ENCODE results near the gene CHML.

The CHML gene

DNA sequence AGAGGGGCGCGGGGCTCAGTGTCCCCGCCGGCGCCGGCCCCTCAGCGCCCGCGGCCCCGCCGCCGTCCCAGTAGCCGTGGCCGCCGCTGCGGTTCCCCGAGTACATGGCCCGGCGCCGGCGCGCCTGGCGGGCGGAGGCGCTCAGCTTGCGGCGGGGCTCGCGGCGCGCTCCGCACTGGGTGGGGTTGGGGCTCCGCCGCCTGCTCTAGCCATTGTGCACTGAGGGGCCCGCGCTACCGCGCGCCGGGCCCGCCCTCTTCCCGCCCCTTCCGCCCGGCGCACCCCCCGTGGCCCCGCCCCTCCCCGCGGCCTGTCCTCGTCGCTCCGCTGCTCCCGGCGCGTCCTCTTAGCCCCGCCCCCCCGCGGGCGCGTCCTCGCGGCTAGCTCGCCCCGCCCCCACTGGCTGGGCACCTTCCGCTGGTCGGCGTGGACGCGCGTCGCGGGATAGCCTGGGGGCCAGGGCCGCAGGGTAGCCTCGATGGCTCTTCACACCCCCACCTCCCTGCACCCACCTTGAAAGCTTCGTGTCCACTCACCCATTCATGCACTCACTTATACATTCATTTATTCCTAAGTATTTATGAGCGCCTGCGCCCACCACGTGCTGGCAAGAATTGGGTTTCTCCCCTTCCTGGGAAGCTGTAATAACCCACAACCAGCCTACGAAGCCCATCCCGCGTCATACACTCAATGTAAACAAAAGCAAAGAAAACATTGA, at the start of gene CHML, which contains the start of gene OPN3 (continued):
- TF ChIP-seq, protein P1, sequence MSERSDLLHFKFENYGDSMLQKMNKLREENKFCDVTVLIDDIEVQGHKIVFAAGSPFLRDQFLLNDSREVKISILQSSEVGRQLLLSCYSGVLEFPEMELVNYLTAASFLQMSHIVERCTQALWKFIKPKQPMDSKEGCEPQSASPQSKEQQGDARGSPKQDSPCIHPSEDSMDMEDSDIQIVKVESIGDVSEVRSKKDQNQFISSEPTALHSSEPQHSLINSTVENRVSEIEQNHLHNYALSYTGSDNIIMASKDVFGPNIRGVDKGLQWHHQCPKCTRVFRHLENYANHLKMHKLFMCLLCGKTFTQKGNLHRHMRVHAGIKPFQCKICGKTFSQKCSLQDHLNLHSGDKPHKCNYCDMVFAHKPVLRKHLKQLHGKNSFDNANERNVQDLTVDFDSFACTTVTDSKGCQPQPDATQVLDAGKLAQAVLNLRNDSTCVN (tag by site-specific recombination; optimal IDR thresholded peaks at IDR 0.05), result peak; percentile 89
- TF ChIP-seq ZNF366 (tag by site-specific recombination; conservative IDR thresholded peaks at IDR 0.05) (peak; percentile 73), ZXDB (tag by site-specific recombination; IDR thresholded peaks at IDR 0.05) (peak; percentile 60), SP2 (tag by site-specific recombination; IDR thresholded peaks at IDR 0.05) (peak; percentile 57), ZNF324 (tag by site-specific recombination; IDR thresholded peaks at IDR 0.05) (peak; percentile 81; the same call in 1 of the 2 replicates), ZNF239 (tag by site-specific recombination; IDR thresholded peaks at IDR 0.05) (peak; percentile 61; the same call in 1 of the 2 replicates), KLF10 (tag by site-specific recombination; IDR thresholded peaks at IDR 0.05) (peak; percentile 92), EGR2 (tag by site-specific recombination; IDR thresholded peaks at IDR 0.05; ENCODE audit: low read depth) (peak; percentile 64), WT1 (tag by site-specific recombination; IDR thresholded peaks at IDR 0.05) (peak; percentile 33; the same call in 1 of the 2 replicates), MZF1 (tag by site-specific recombination; IDR thresholded peaks at IDR 0.05; ENCODE audit: borderline replicate concordance) (no peak), GLI4 (tag by site-specific recombination; IDR thresholded peaks at IDR 0.05) (no peak)
- TF ChIP-seq, protein P2, sequence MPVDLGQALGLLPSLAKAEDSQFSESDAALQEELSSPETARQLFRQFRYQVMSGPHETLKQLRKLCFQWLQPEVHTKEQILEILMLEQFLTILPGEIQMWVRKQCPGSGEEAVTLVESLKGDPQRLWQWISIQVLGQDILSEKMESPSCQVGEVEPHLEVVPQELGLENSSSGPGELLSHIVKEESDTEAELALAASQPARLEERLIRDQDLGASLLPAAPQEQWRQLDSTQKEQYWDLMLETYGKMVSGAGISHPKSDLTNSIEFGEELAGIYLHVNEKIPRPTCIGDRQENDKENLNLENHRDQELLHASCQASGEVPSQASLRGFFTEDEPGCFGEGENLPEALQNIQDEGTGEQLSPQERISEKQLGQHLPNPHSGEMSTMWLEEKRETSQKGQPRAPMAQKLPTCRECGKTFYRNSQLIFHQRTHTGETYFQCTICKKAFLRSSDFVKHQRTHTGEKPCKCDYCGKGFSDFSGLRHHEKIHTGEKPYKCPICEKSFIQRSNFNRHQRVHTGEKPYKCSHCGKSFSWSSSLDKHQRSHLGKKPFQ (tag by site-specific recombination; IDR thresholded peaks at IDR 0.05), result no peak
- TF ChIP-seq, protein P3, sequence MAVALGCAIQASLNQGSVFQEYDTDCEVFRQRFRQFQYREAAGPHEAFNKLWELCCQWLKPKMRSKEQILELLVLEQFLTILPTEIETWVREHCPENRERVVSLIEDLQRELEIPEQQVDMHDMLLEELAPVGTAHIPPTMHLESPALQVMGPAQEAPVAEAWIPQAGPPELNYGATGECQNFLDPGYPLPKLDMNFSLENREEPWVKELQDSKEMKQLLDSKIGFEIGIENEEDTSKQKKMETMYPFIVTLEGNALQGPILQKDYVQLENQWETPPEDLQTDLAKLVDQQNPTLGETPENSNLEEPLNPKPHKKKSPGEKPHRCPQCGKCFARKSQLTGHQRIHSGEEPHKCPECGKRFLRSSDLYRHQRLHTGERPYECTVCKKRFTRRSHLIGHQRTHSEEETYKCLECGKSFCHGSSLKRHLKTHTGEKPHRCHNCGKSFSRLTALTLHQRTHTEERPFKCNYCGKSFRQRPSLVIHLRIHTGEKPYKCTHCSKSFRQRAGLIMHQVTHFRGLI (tag by site-specific recombination; IDR thresholded peaks at IDR 0.05), result peak; percentile 85
- TF ChIP-seq, protein P4, sequence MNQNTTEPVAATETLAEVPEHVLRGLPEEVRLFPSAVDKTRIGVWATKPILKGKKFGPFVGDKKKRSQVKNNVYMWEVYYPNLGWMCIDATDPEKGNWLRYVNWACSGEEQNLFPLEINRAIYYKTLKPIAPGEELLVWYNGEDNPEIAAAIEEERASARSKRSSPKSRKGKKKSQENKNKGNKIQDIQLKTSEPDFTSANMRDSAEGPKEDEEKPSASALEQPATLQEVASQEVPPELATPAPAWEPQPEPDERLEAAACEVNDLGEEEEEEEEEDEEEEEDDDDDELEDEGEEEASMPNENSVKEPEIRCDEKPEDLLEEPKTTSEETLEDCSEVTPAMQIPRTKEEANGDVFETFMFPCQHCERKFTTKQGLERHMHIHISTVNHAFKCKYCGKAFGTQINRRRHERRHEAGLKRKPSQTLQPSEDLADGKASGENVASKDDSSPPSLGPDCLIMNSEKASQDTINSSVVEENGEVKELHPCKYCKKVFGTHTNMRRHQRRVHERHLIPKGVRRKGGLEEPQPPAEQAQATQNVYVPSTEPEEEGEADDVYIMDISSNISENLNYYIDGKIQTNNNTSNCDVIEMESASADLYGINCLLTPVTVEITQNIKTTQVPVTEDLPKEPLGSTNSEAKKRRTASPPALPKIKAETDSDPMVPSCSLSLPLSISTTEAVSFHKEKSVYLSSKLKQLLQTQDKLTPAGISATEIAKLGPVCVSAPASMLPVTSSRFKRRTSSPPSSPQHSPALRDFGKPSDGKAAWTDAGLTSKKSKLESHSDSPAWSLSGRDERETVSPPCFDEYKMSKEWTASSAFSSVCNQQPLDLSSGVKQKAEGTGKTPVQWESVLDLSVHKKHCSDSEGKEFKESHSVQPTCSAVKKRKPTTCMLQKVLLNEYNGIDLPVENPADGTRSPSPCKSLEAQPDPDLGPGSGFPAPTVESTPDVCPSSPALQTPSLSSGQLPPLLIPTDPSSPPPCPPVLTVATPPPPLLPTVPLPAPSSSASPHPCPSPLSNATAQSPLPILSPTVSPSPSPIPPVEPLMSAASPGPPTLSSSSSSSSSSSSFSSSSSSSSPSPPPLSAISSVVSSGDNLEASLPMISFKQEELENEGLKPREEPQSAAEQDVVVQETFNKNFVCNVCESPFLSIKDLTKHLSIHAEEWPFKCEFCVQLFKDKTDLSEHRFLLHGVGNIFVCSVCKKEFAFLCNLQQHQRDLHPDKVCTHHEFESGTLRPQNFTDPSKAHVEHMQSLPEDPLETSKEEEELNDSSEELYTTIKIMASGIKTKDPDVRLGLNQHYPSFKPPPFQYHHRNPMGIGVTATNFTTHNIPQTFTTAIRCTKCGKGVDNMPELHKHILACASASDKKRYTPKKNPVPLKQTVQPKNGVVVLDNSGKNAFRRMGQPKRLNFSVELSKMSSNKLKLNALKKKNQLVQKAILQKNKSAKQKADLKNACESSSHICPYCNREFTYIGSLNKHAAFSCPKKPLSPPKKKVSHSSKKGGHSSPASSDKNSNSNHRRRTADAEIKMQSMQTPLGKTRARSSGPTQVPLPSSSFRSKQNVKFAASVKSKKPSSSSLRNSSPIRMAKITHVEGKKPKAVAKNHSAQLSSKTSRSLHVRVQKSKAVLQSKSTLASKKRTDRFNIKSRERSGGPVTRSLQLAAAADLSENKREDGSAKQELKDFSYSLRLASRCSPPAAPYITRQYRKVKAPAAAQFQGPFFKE (tag by site-specific recombination; IDR thresholded peaks at IDR 0.05; ENCODE audit: borderline replicate concordance), result no peak
- TF ChIP-seq, protein P5, sequence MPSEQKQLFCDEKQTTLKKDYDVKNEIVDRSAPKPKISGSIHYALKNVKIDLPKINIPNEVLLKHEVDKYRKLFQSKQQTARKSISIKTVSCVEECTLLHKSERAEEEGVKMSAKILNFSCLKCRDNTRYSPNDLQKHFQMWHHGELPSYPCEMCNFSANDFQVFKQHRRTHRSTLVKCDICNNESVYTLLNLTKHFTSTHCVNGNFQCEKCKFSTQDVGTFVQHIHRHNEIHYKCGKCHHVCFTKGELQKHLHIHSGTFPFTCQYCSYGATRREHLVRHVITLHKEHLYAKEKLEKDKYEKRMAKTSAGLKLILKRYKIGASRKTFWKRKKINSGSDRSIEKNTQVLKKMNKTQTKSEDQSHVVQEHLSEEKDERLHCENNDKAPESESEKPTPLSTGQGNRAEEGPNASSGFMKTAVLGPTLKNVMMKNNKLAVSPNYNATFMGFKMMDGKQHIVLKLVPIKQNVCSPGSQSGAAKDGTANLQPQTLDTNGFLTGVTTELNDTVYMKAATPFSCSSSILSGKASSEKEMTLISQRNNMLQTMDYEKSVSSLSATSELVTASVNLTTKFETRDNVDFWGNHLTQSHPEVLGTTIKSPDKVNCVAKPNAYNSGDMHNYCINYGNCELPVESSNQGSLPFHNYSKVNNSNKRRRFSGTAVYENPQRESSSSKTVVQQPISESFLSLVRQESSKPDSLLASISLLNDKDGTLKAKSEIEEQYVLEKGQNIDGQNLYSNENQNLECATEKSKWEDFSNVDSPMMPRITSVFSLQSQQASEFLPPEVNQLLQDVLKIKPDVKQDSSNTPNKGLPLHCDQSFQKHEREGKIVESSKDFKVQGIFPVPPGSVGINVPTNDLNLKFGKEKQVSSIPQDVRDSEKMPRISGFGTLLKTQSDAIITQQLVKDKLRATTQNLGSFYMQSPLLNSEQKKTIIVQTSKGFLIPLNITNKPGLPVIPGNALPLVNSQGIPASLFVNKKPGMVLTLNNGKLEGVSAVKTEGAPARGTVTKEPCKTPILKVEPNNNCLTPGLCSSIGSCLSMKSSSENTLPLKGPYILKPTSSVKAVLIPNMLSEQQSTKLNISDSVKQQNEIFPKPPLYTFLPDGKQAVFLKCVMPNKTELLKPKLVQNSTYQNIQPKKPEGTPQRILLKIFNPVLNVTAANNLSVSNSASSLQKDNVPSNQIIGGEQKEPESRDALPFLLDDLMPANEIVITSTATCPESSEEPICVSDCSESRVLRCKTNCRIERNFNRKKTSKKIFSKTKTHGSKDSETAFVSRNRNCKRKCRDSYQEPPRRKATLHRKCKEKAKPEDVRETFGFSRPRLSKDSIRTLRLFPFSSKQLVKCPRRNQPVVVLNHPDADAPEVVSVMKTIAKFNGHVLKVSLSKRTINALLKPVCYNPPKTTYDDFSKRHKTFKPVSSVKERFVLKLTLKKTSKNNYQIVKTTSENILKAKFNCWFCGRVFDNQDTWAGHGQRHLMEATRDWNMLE (tag by site-specific recombination; conservative IDR thresholded peaks at IDR 0.05; ENCODE audit: low read depth), result peak; percentile 57; the same call in 1 of the 2 replicates
- TF ChIP-seq, protein P6, sequence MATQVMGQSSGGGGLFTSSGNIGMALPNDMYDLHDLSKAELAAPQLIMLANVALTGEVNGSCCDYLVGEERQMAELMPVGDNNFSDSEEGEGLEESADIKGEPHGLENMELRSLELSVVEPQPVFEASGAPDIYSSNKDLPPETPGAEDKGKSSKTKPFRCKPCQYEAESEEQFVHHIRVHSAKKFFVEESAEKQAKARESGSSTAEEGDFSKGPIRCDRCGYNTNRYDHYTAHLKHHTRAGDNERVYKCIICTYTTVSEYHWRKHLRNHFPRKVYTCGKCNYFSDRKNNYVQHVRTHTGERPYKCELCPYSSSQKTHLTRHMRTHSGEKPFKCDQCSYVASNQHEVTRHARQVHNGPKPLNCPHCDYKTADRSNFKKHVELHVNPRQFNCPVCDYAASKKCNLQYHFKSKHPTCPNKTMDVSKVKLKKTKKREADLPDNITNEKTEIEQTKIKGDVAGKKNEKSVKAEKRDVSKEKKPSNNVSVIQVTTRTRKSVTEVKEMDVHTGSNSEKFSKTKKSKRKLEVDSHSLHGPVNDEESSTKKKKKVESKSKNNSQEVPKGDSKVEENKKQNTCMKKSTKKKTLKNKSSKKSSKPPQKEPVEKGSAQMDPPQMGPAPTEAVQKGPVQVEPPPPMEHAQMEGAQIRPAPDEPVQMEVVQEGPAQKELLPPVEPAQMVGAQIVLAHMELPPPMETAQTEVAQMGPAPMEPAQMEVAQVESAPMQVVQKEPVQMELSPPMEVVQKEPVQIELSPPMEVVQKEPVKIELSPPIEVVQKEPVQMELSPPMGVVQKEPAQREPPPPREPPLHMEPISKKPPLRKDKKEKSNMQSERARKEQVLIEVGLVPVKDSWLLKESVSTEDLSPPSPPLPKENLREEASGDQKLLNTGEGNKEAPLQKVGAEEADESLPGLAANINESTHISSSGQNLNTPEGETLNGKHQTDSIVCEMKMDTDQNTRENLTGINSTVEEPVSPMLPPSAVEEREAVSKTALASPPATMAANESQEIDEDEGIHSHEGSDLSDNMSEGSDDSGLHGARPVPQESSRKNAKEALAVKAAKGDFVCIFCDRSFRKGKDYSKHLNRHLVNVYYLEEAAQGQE (tag by site-specific recombination; IDR thresholded peaks at IDR 0.05), result peak; percentile 39; the same call in 1 of the 2 replicates

All from HEK293 (cell line).